Measurements from ENCODE around the gene RARRES1.
A peak's percentile ranks its signal among the peaks of the same experiment; 100 is the strongest.

Gene RARRES1

GRCh38 chr3:158680861-158681260 is 51.4 kb downstream of the RARRES1 start:
- no peak for DNase-seq

GRCh38 chr3:158679547-158680000 is 52.7 kb downstream of the RARRES1 start:
- no peak for DNase-seq

GRCh38 chr3:158678687-158679086 is 53.6 kb downstream of the RARRES1 start:
- DNase-seq = no peak

- DNase-seq = peak; percentile 71 to 72
Observed at GRCh38 chr3:158672215-158673176, 59.8 kb downstream of the RARRES1 start, which contains the start of gene LXN. Gene LXN, minus strand, starts transcription at chr3:158672648. Its CDS starts 170 bp downstream, at chr3:158672478.

GRCh38 chr3:158671821-158672214 is 60.4 kb downstream of the RARRES1 start:
- no peak for DNase-seq

- no peak for DNase-seq
Observed at GRCh38 chr3:158668506-158668905, 63.8 kb downstream of the RARRES1 start.

GRCh38 chr3:158666416-158666815 is 65.8 kb downstream of the RARRES1 start:
- no peak for DNase-seq

- no peak for DNase-seq
Observed at GRCh38 chr3:158663832-158664231, 68.4 kb downstream of the RARRES1 start.

- DNase-seq = no peak
Observed at GRCh38 chr3:158663246-158663645, 69.0 kb downstream of the RARRES1 start.

GRCh38 chr3:158660711-158661110 is 71.5 kb downstream of the RARRES1 start:
- no peak for DNase-seq

- peak; percentile 35 to 64 for DNase-seq
Observed at GRCh38 chr3:158659454-158660237, 72.6 kb downstream of the RARRES1 start.

GRCh38 chr3:158658889-158659288 is 73.4 kb downstream of the RARRES1 start:
- no peak for DNase-seq

GRCh38 chr3:158652463-158652862 is 79.8 kb downstream of the RARRES1 start:
- DNase-seq = no peak

- no peak for DNase-seq
Observed at GRCh38 chr3:158651192-158651591, 81.1 kb downstream of the RARRES1 start.

GRCh38 chr3:158649791-158650190 is 82.5 kb downstream of the RARRES1 start:
- no peak for DNase-seq
